Lower lobe of right lung (tissue), 2 donors: ENCODE results near the gene LRRC42. TPM values are rescaled to one million over a fixed set of nuclear protein-coding genes. Genes with fewer than 3 reads are reported as not detected.

Experiments
- ATAC-seq, 2 donors: fragments of 200-7000 bp; cut with Tn5 transposase; one replicate each; pipeline ENCODE4 v1.9.1; 2020 to 2022; ENCODE audit warnings: mild to moderate bottlenecking in 2 of 2, moderate library complexity in 2 of 2
- DNase-seq: peaks from one replicate; pipeline ENCODE4 v3.0.0-alpha.2; 2020
- H3K27ac ChIP-seq: fragments of 200-600 bp; one replicate; pipeline ENCODE4 v1.8.0; 2022
- H3K27me3 ChIP-seq: fragments of 200-600 bp; one replicate; pipeline ENCODE4 v1.8.0; 2022; ENCODE audit warnings: low read depth
- H3K36me3 ChIP-seq: fragments of 200-600 bp; one replicate; pipeline ENCODE4 v1.8.0; 2022; ENCODE audit warnings: mild to moderate bottlenecking
- H3K4me1 ChIP-seq: fragments of 200-600 bp; one replicate; pipeline ENCODE4 v1.8.0; 2022
- H3K4me3 ChIP-seq: fragments of 200-600 bp; one replicate; pipeline ENCODE4 v1.8.0; 2022; ENCODE audit warnings: mild to moderate bottlenecking
- H3K9me3 ChIP-seq: fragments of 200-600 bp; one replicate; pipeline ENCODE4 v1.8.0; 2022
- CTCF ChIP-seq: fragments of 200-600 bp; IDR thresholded peaks from one replicate; pipeline ENCODE4 v1.8.0; 2022; ENCODE audit warnings: antibody characterized with exemption, mild to moderate bottlenecking
- intact Hi-C: fragments of 100-400 bp; cut with DNase I; formaldehyde crosslinking; loops from one replicate; pipeline ENCODE4 v1.11.0; 2022
- total RNA-seq: library from RNA; stranded (reverse); fragmentation: NEBNext Ultra II Directional; extraction: Animal tissue kit (Norgen Biotek cat#: 25700); gene quantifications from one replicate; pipeline ENCODE4 v1.2.1, GENCODE V29; 2021
- donor health status: DM: no; HTN: yes; CAD: no; lungs with severe emphysema.

LRRC42 gene
- total RNA-seq, 1 donor from 2014 or later = 16.5 TPM

- H3K4me3 ChIP-seq = no peak overlapping the region
- no peaks in the 10 kb centered on the region for H3K9me3 ChIP-seq
- intact Hi-C loops = no loop called here
- DNase-seq (no peak), ATAC-seq (no peak)
- H3K4me1 ChIP-seq = no peaks in the 10 kb centered on the region
- no peak for TF ChIP-seq CTCF
- no peak overlapping the region for H3K27ac ChIP-seq
- peaks cover 57% of the 10 kb centered on the region for H3K36me3 ChIP-seq
- H3K27me3 ChIP-seq = no peaks in the 10 kb centered on the region
These were observed 25.6 kb downstream of the LRRC42 start for GRCh38 chr1:53971718-53972117.

- intact Hi-C loops = no loop called here
- ATAC-seq (no peak), DNase-seq (no peak)
- Histone ChIP-seq H3K9me3 (no peaks in the 10 kb centered on the region), H3K36me3 (peaks cover 16% of the 10 kb centered on the region), H3K27me3 (no peaks in the 10 kb centered on the region), H3K27ac (no peak overlapping the region), H3K4me3 (no peak overlapping the region), H3K4me1 (no peaks in the 10 kb centered on the region)
- no peak for TF ChIP-seq CTCF
These were observed 29.7 kb downstream of the LRRC42 start for GRCh38 chr1:53975861-53976260.

GRCh38 chr1:53979712-53980450 lies 33.7 kb downstream of the LRRC42 start:
- H3K9me3 ChIP-seq = no peaks in the 10 kb centered on the region
- intact Hi-C loops = no loop called here
- no peak overlapping the region for H3K27ac ChIP-seq
- no peaks in the 10 kb centered on the region for H3K36me3 ChIP-seq
- no peaks in the 10 kb centered on the region for H3K27me3 ChIP-seq
- peaks cover 13% of the 10 kb centered on the region for H3K4me1 ChIP-seq
- no peak overlapping the region for H3K4me3 ChIP-seq
- no peak for ATAC-seq
- TF ChIP-seq CTCF = no peak
- DNase-seq = no peak

GRCh38 chr1:53981220-53981619 lies 35.1 kb downstream of the LRRC42 start:
- no peak for TF ChIP-seq CTCF
- H3K36me3 ChIP-seq = no peaks in the 10 kb centered on the region
- H3K27me3 ChIP-seq = no peaks in the 10 kb centered on the region
- DNase-seq (no peak), ATAC-seq (no peak)
- no peak overlapping the region for H3K4me3 ChIP-seq
- H3K27ac ChIP-seq = no peak overlapping the region
- H3K4me1 ChIP-seq = peaks cover 13% of the 10 kb centered on the region
- intact Hi-C loops = no loop called here
- no peaks in the 10 kb centered on the region for H3K9me3 ChIP-seq

- no peak for TF ChIP-seq CTCF
- no peaks in the 10 kb centered on the region for H3K36me3 ChIP-seq
- peak overlapping the region; percentile 56 for H3K27ac ChIP-seq
- intact Hi-C loops = no loop called here
- no peaks in the 10 kb centered on the region for H3K27me3 ChIP-seq
- peak; percentile 72 to 77 for ATAC-seq
- peak overlapping the region; percentile 46 for H3K4me3 ChIP-seq
- peaks cover 13% of the 10 kb centered on the region for H3K4me1 ChIP-seq
- DNase-seq = peak; percentile 48
- no peaks in the 10 kb centered on the region for H3K9me3 ChIP-seq
These were observed 36.0 kb downstream of the LRRC42 start for GRCh38 chr1:53982034-53982762.
